Astrocyte of the cerebellum (primary cell): Measurements from ENCODE around the gene ZNF200.
"Not testable (repeated sequence)": the region's sequence is repeated elsewhere in the genome, so short reads cannot be mapped to it uniquely, and the experiment has no call there.

Experiments
- DNase-seq: peaks from one replicate; pipeline ENCODE4 v3.0.0-alpha.2; 2011; ENCODE audit warnings: low read depth
- H3K4me3 ChIP-seq: 2 replicates; pipeline ENCODE4 v1.5.1; 2011; ENCODE audit warnings: mild to moderate bottlenecking, low read depth, low read length, moderate library complexity
- CTCF ChIP-seq: IDR thresholded peaks from 2 replicates; pipeline ENCODE4 v1.5.1; 2012; ENCODE audit warnings: low read length, low read depth, moderate library complexity, mild to moderate bottlenecking; ENCODE audit errors: missing control alignments
- in situ Hi-C: cut with HindIII; loops from 2 replicates; pipeline ENCODE4 v1.10.0; 2017; ENCODE audit warnings: low sequenced_read_pairs

Gene ZNF200

GRCh38 chr16:3202903-3203539 lies 31.9 kb downstream of the ZNF200 start:
- TF ChIP-seq CTCF: no peak

GRCh38 chr16:3198334-3199072 lies 36.5 kb downstream of the ZNF200 start:
- no peak overlapping the region for H3K4me3 ChIP-seq
- no peak for TF ChIP-seq CTCF
- in situ Hi-C loops: no loop called here
- no peak for DNase-seq

More at GRCh38 chr16:3202903-3203539, 31.9 kb downstream of the ZNF200 start:
- in situ Hi-C loops: no loop called here
- no peak overlapping the region for H3K4me3 ChIP-seq
- DNase-seq: no peak

- in situ Hi-C loops, DNase-seq: not testable (repeated sequence)
Measured at GRCh38 chr16:3197694-3198333, 37.1 kb downstream of the ZNF200 start.

GRCh38 chr16:3195975-3196374 lies 39.0 kb downstream of the ZNF200 start:
- no peak overlapping the region for H3K4me3 ChIP-seq
- TF ChIP-seq CTCF: no peak
- in situ Hi-C loops: no loop called here
- no peak for DNase-seq

More at GRCh38 chr16:3197694-3198333, 37.1 kb downstream of the ZNF200 start:
- not testable (repeated sequence) for H3K4me3 ChIP-seq

- in situ Hi-C loops: no loop called here
- H3K4me3 ChIP-seq: no peak overlapping the region
- TF ChIP-seq CTCF: no peak
- DNase-seq: no peak
Measured at GRCh38 chr16:3194792-3195191, 40.2 kb downstream of the ZNF200 start.

GRCh38 chr16:3193221-3194212 lies 41.4 kb downstream of the ZNF200 start:
- no peak for TF ChIP-seq CTCF
- in situ Hi-C loops: no loop called here
- DNase-seq: no peak
- H3K4me3 ChIP-seq: no peak overlapping the region
